ENCODE measurements around the gene ZCCHC14.

DNA sequence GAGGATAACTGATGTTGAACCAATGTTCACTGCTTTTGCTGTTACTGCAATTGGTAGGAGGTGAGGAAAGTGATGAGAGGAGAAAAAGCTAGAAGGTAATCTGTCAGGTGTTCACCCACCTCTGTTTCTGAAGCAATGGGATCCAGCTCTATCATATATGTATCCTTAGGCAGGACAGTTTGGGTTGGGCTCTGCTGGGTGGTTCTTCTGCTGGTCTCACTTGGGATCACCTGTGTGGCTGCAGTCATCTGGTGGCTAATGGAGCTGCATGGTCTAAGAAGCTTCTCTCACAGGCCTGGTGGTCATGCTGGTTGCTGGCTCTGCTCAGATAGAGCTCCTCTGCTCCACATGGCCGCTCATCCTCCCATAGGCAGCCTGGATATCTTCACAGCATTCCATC is 40.2 kb upstream of the ZCCHC14 start:
- TF ChIP-seq, protein P1, sequence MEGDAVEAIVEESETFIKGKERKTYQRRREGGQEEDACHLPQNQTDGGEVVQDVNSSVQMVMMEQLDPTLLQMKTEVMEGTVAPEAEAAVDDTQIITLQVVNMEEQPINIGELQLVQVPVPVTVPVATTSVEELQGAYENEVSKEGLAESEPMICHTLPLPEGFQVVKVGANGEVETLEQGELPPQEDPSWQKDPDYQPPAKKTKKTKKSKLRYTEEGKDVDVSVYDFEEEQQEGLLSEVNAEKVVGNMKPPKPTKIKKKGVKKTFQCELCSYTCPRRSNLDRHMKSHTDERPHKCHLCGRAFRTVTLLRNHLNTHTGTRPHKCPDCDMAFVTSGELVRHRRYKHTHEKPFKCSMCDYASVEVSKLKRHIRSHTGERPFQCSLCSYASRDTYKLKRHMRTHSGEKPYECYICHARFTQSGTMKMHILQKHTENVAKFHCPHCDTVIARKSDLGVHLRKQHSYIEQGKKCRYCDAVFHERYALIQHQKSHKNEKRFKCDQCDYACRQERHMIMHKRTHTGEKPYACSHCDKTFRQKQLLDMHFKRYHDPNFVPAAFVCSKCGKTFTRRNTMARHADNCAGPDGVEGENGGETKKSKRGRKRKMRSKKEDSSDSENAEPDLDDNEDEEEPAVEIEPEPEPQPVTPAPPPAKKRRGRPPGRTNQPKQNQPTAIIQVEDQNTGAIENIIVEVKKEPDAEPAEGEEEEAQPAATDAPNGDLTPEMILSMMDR (IDR thresholded peaks at IDR 0.05) = no peak
- TF ChIP-seq EP300 (IDR thresholded peaks at IDR 0.05) = no peak

Data from esophagus muscularis mucosa (tissue), 3 donors.